Measurements from ENCODE around the gene WNT5A. TPM values are rescaled to one million over a fixed set of nuclear protein-coding genes. Genes with fewer than 3 reads are reported as not detected.

Gene WNT5A
- total and polyA plus RNA-seq, 2 of the 4 experiments (the other 2 are of a cell fraction) = 224 to 231 TPM

DNA sequence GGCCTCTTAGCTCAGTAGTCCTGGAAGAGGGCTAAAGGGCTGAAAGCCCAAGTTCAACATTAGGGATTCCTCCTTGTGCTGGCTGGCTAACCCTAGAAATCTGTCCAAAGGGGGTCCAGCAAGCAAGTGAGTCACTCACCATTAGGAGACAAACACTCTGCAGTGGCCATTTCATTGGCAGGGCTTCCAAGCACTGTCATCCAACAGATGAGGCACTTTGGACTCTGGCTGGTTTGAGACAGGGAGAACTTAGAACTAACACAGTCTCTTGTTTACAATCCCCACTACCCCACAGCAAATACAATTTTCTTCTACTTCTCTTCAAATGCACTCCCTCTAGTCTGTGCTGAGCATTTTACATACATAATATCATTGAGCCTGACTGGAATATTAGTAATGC, 10.1 kb upstream of the WNT5A start:
- no peak overlapping the region for H4K91ac ChIP-seq (ENCODE audit: insufficient read depth, low read depth, low read length)
- H2BK120ac ChIP-seq (ENCODE audit: low read depth, low read length) = no peak overlapping the region
- no peak overlapping the region for H2BK15ac ChIP-seq (ENCODE audit: low read depth, low read length)
- no peak overlapping the region for H2AK5ac ChIP-seq (ENCODE audit: low read depth, low read length)
- H4K20me1 ChIP-seq (ENCODE audit: insufficient read depth, low read length) = no peaks in the 10 kb centered on the region
- H3K79me1 ChIP-seq (ENCODE audit: low read depth in 1 of 2, low read length in 2 of 2) = no peaks in the 10 kb centered on the region
- H3K56ac ChIP-seq (ENCODE audit: extremely low read depth, insufficient read depth, low read length) = no peak overlapping the region
- H3K9me1 ChIP-seq (ENCODE audit: insufficient read depth, low read length) = peaks cover 2% of the 10 kb centered on the region; the same call in 1 of the 2 replicates
- no peak overlapping the region for H3K27ac ChIP-seq (ENCODE audit: insufficient read depth, low read length)
- no peak overlapping the region for H4K5ac ChIP-seq (ENCODE audit: low read depth, low read length)
- H3K4me2 ChIP-seq (ENCODE audit: low read depth, low read length) = no peak overlapping the region
- H3K4ac ChIP-seq (ENCODE audit: low read depth, low read length) = no peak overlapping the region
- in situ Hi-C loops (cut with MboI; ENCODE audit: low sequenced_read_pairs) = no loop called here
- H2BK5ac ChIP-seq (ENCODE audit: low read depth, low read length, poor library complexity, severe bottlenecking) = no peak overlapping the region
- POLR2A ChIA-PET (ENCODE audit: unreplicated experiment) = no interaction called here
- no peak for TF ChIP-seq SMC3 (IDR thresholded peaks at IDR 0.05; ENCODE audit: low read depth, low read length)
- no peak overlapping the region for H3K9ac ChIP-seq (ENCODE audit: low read depth, low read length)
- no peak overlapping the region for H2AFZ ChIP-seq (replicated peaks; ENCODE audit: low read length, poor library complexity)
- H3K4me1 ChIP-seq (ENCODE audit: control insufficient read depth, insufficient read depth, low read length) = peaks cover 2% of the 10 kb centered on the region; the same call in 1 of the 2 replicates
- peak; percentile 75 for ATAC-seq (ENCODE audit: low read depth)
- no TSS peak for BruUV-seq (replicated peaks)
- H3K27me3 ChIP-seq (ENCODE audit: control insufficient read depth, insufficient read depth, low read length) = no peaks in the 10 kb centered on the region
- DNase-seq = no peak
- no peak overlapping the region for H4K8ac ChIP-seq (ENCODE audit: low read depth in 2 of 2, low read length in 2 of 2)
- H3K36me3 ChIP-seq (ENCODE audit: control insufficient read depth, insufficient read depth, low read length) = no peaks in the 10 kb centered on the region
- no peak overlapping the region for H3K23ac ChIP-seq (ENCODE audit: low read depth, low read length)
- no peak overlapping the region for H3K14ac ChIP-seq (replicated peaks; ENCODE audit: low read depth, low read length)
- dilution Hi-C loops (cut with HindIII; ENCODE audit: low sequenced_read_pairs, unreplicated experiment) = no loop called here
- no peak overlapping the region for H2AK9ac ChIP-seq (replicated peaks; ENCODE audit: low read depth, low read length, poor library complexity)
- no peak overlapping the region for H3K18ac ChIP-seq (ENCODE audit: low read depth, low read length)
- CTCF ChIA-PET = no interaction called here
- no peak overlapping the region for H2BK20ac ChIP-seq (ENCODE audit: low read depth, low read length)
- no peak overlapping the region for H3K4me3 ChIP-seq (ENCODE audit: insufficient read depth, low read depth, low read length)
- no peaks in the 10 kb centered on the region for H3K9me3 ChIP-seq (ENCODE audit: control insufficient read depth, insufficient read depth, low read length)
- intact Hi-C loops (cut with micrococcal nuclease) = no loop called here

All from IMR-90 (cell line).